SH-SY5Y (cell line): ENCODE measurements around the gene ARMC7.

Experiments
- GATA2 ChIP-seq: IDR thresholded peaks from 2 replicates; pipeline ENCODE4 v1.6.1; 2011; ENCODE audit warnings: mild to moderate bottlenecking, low read depth, low read length
- GATA3 ChIP-seq: IDR thresholded peaks from 2 replicates; pipeline ENCODE4 v1.6.1; 2011; ENCODE audit warnings: low read depth, mild to moderate bottlenecking, low read length, moderate library complexity

Gene ARMC7

GRCh38 chr17:75077072-75077495 lies 32.7 kb upstream of the ARMC7 start:
- TF ChIP-seq GATA3 = no peak
- TF ChIP-seq GATA2 = no peak

GRCh38 chr17:75077496-75078283 lies 32.1 kb upstream of the ARMC7 start:
- TF ChIP-seq GATA2 (no peak), GATA3 (no peak)

- TF ChIP-seq GATA3 = no peak
- no peak for TF ChIP-seq GATA2
These were observed 31.3 kb upstream of the ARMC7 start for GRCh38 chr17:75078284-75079022.

- TF ChIP-seq GATA2 = no peak
- TF ChIP-seq GATA3 = no peak
These were observed 30.8 kb upstream of the ARMC7 start for GRCh38 chr17:75079023-75079373.

GRCh38 chr17:75081611-75082540 lies 27.9 kb upstream of the ARMC7 start:
- no peak for TF ChIP-seq GATA2

GRCh38 chr17:75082683-75083082 lies 27.1 kb upstream of the ARMC7 start:
- TF ChIP-seq GATA2 (no peak), GATA3 (no peak)

GRCh38 chr17:75084039-75084660 lies 25.6 kb upstream of the ARMC7 start:
- TF ChIP-seq GATA2 = no peak
- TF ChIP-seq GATA3 = no peak

- TF ChIP-seq GATA3 (no peak), GATA2 (no peak)
These were observed 23.1 kb upstream of the ARMC7 start for GRCh38 chr17:75086496-75087181.

GRCh38 chr17:75087182-75087557 lies 22.6 kb upstream of the ARMC7 start:
- TF ChIP-seq GATA3 (no peak), GATA2 (no peak)

GRCh38 chr17:75087558-75088453 lies 22.0 kb upstream of the ARMC7 start, which contains the start of gene SLC16A5:
SLC16A5 (plus strand) TSS chr17:75087954; CDS start chr17:75093637, 5,683 bp downstream.
- TF ChIP-seq GATA3 (no peak), GATA2 (no peak)

- no peak for TF ChIP-seq GATA3
- no peak for TF ChIP-seq GATA2
These were observed 21.0 kb upstream of the ARMC7 start for GRCh38 chr17:75088465-75089417.
